ENCODE data around the gene CD79A.

- TF ChIP-seq CTCF (IDR thresholded peaks at IDR 0.05) = peak in 2 of 4 experiments; percentile 32 to 42
- no peak for TF ChIP-seq POLR2A (IDR thresholded peaks at IDR 0.05)
- peak in 2 of 4 donors; percentile 38 for TF ChIP-seq POLR2AphosphoS5 (IDR thresholded peaks at IDR 0.05)
Observed at GRCh38 chr19:41872775-41873647, 4.1 kb upstream of the CD79A start.

All from sigmoid colon (tissue), 4 donors.